OCI-LY3 (cell line): Measurements from ENCODE around the gene SYNE3.

Experiments used
- CTCF ChIP-seq: fragments of 200-600, 300-600 bp; sonication (generic); IDR thresholded peaks from 2 replicates; pipeline ENCODE4 v1.5.1; 2014; ENCODE audit warnings: antibody characterized with exemption, low read length, low read depth
- EZH2phosphoT487 ChIP-seq: fragments of 200-600 bp; shearing (Covaris generic); IDR thresholded peaks from 2 replicates; pipeline ENCODE4 v1.6.1; 2018; ENCODE audit warnings: antibody characterized with exemption, mixed run types, low read depth

- TF ChIP-seq CTCF (no peak), EZH2phosphoT487 (no peak)
Observed at GRCh38 chr14:95500772-95501401, 15.6 kb downstream of the SYNE3 start.
